PC-9 (cell line): Measurements from ENCODE around the gene COL11A2. TPM values are rescaled to one million over a fixed set of nuclear protein-coding genes. Genes with fewer than 3 reads are reported as not detected.

Source experiments
- BruUV-seq: library from RNA; stranded (reverse); fragments of 400-500 nt; replicated peaks from 2 replicates; lab custom pipeline; 2021; lab: Mats Ljungman, UMichigan
- CTCF ChIA-PET: fragments of 300-600 bp; sonication (Branson Sonifier 250); formaldehyde crosslinking; loops from one replicate; lab custom pipeline; 2022; ENCODE audit warnings: antibody characterized with exemption; lab: Charles Lee
- POLR2A ChIA-PET: fragments of 300-600 bp; sonication (Branson Sonifier 250); formaldehyde crosslinking; loops from one replicate; lab custom pipeline; 2022; ENCODE audit warnings: antibody characterized with exemption; ENCODE audit not compliant: unreplicated experiment; lab: Charles Lee
- DNase-seq, 2 experiments: peaks; one replicate each; pipeline versions ENCODE4 v3.0.0 to v3.0.0-alpha.2; 2015 to 2022; ENCODE audit warnings: mixed read lengths in 1 of 2
- H2AFZ ChIP-seq: fragments of 200-600 bp; sonication (generic); 2 replicates; pipeline ENCODE4 v1.8.1; 2017; ENCODE audit warnings: antibody characterized with exemption
- H3F3A ChIP-seq: fragments of 200-600 bp; sonication (generic); 2 replicates; pipeline ENCODE4 v1.8.1; 2017; ENCODE audit warnings: antibody characterized with exemption, mild to moderate bottlenecking, low read depth; ENCODE audit not compliant: insufficient read depth
- H3K27ac ChIP-seq: fragments of 200-600 bp; sonication (generic); 2 replicates; pipeline ENCODE4 v1.6.1; 2016; ENCODE audit warnings: mixed run types
- H3K27me3 ChIP-seq: fragments of 200-600 bp; sonication (generic); 2 replicates; pipeline ENCODE4 v1.6.1; 2016; ENCODE audit warnings: low read depth, mixed run types; ENCODE audit not compliant: insufficient read depth
- H3K36me3 ChIP-seq: fragments of 200-600 bp; sonication (generic); 2 replicates; pipeline ENCODE4 v1.6.1; 2016; ENCODE audit warnings: low read depth, mixed run types
- H3K4me1 ChIP-seq: fragments of 200-600 bp; sonication (generic); replicated peaks from 2 replicates; pipeline ENCODE4 v1.6.1; 2016; ENCODE audit warnings: mixed run types; ENCODE audit not compliant: insufficient read depth
- H3K4me2 ChIP-seq: fragments of 200-600 bp; sonication (generic); 2 replicates; pipeline ENCODE4 v1.6.1; 2017; ENCODE audit warnings: mixed run types
- H3K4me3 ChIP-seq: fragments of 200-600 bp; sonication (generic); 2 replicates; pipeline ENCODE4 v1.6.1; 2016; ENCODE audit warnings: mixed run types
- H3K79me2 ChIP-seq: fragments of 200-600 bp; sonication (generic); 2 replicates; pipeline ENCODE4 v1.6.1; 2017; ENCODE audit warnings: low read depth, mixed run types
- H3K9me2 ChIP-seq: fragments of 200-600 bp; sonication (generic); 2 replicates; pipeline ENCODE4 v1.8.1; 2017; ENCODE audit warnings: mild to moderate bottlenecking; ENCODE audit not compliant: insufficient read depth
- H3K9me3 ChIP-seq: fragments of 200-600 bp; sonication (generic); 2 replicates; pipeline ENCODE4 v1.8.1; 2016; ENCODE audit warnings: low read depth; ENCODE audit not compliant: insufficient read depth
- H4K20me1 ChIP-seq: fragments of 200-600 bp; sonication (generic); 2 replicates; pipeline ENCODE4 v1.8.1; 2017; ENCODE audit not compliant: insufficient read depth
- EZH2 ChIP-seq: fragments of 200-600 bp; sonication (generic); IDR thresholded peaks from 2 replicates; pipeline ENCODE4 v1.8.0; 2017; ENCODE audit warnings: antibody characterized with exemption, low read depth
- intact Hi-C: fragments of 100-400 bp; cut with micrococcal nuclease; formaldehyde crosslinking; loops from one replicate; pipeline ENCODE4 v1.10.0; 2022; ENCODE audit not compliant: unreplicated experiment
- total RNA-seq: library from RNA; stranded (reverse); gene quantifications from 2 replicates; pipeline ENCODE4 v1.2.3, GENCODE V29; 2021
- TF ChIP-seq, protein P1 (sequence below): fragments of 200-600 bp; sonication (generic); conservative IDR thresholded peaks from 2 replicates; pipeline ENCODE4 v1.6.1; 2017; ENCODE audit warnings: mixed run types, antibody characterized with exemption, mild to moderate bottlenecking, moderate library complexity

The COL11A2 gene
- total RNA-seq, 1 experiment from 2014 or later: 2.2 TPM

DNA sequence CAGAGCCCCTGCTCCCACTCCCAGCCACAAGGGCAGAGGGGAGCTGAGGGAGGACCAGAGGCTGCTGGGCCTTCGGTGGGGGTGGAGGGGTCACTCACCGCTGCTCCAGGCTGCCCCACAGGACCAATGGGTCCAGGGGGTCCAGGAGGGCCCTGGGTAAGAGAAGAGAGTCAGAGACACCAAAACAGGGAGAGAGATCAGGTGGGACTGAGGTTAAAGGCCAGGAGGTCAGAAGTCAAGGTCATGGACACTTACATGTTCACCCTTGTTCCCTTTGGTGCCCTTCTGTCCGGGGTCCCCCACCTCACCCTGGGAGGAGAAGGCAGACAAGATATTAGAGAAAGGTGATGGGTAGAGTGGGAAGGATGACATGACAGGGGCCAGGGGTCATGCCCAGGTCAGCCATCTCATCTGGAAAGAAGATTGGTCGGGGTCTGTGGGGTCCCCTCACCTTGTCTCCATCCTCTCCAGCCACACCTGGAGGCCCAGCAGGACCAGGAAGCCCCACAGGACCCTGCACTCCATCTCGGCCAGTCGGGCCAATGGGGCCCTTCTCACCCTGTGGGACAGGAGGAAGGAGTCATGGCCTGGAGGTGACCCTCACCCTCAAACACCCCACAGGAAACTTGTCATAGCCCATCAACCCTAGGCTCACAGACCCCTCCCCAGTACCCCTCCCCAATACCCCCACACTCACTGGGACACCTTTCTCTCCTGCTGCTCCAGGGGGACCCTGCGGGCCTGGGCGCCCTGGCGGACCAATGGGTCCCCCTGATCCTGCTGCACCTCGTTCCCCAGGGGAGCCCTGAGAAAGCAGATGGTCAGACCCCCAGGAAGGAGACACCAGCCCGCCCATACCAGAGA is 21.0 kb downstream of the COL11A2 start:
- H3K4me2 ChIP-seq: no peak overlapping the region
- ChIA-PET CTCF (no interaction called here), POLR2A (no interaction called here)
- peaks cover 48% of the 10 kb centered on the region for H3K27me3 ChIP-seq
- DNase-seq: no peak
- intact Hi-C loops: no loop called here
- no peak for TF ChIP-seq EZH2
- TF ChIP-seq, protein P1, sequence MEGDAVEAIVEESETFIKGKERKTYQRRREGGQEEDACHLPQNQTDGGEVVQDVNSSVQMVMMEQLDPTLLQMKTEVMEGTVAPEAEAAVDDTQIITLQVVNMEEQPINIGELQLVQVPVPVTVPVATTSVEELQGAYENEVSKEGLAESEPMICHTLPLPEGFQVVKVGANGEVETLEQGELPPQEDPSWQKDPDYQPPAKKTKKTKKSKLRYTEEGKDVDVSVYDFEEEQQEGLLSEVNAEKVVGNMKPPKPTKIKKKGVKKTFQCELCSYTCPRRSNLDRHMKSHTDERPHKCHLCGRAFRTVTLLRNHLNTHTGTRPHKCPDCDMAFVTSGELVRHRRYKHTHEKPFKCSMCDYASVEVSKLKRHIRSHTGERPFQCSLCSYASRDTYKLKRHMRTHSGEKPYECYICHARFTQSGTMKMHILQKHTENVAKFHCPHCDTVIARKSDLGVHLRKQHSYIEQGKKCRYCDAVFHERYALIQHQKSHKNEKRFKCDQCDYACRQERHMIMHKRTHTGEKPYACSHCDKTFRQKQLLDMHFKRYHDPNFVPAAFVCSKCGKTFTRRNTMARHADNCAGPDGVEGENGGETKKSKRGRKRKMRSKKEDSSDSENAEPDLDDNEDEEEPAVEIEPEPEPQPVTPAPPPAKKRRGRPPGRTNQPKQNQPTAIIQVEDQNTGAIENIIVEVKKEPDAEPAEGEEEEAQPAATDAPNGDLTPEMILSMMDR: no peak
- no peaks in the 10 kb centered on the region for H4K20me1 ChIP-seq
- no peaks in the 10 kb centered on the region for H3K9me2 ChIP-seq
- H3K4me3 ChIP-seq: no peak overlapping the region
- no peaks in the 10 kb centered on the region for H3K36me3 ChIP-seq
- no peaks in the 10 kb centered on the region for H3K9me3 ChIP-seq
- no peak overlapping the region for H2AFZ ChIP-seq
- no peaks in the 10 kb centered on the region for H3K4me1 ChIP-seq
- H3F3A ChIP-seq: no peaks in the 10 kb centered on the region
- no peaks in the 10 kb centered on the region for H3K79me2 ChIP-seq
- no TSS peak for BruUV-seq
- H3K27ac ChIP-seq: no peak overlapping the region

DNA sequence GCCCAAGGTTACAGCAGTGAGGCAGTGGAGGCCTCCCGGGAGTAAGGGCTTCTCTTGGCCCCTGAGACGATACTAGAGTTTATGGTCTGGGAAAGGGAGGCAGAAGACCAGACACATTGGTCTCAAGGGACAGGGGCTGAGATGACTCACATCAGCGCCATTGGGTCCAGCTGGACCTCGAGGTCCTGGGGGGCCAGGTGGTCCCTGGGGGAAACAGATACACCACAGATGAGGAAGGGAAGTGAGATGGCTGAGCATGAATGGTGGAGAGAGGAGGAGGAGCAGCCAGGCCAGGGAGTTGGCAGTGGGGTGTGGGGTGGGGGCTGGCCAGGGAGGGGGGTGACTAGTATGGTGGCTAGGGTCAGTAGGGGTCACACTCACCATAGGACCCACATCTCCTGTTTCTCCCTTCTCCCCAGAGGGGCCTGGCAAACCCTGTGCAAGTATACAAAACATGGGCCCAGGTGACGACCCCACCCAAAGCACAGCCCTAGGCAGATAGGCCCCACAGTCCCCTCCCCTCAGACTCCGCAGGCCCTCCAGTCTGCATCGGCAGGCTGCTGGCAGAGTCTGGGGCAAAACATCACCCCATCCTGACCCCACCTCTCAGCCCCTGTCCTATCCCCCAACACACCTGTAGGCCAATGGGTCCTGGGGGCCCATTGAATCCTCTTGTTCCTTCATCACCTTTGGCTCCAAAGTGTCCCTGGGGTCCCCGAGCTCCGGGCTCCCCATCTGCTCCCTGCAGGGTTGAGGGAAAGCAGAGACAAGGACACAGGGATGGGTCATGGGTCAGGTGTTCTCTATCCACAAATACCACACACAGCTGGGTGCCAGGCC is 21.9 kb downstream of the COL11A2 start:
- intact Hi-C loops: no loop called here
- DNase-seq: no peak
- no TSS peak for BruUV-seq

More for the DNA sequence above, 21.9 kb downstream of the COL11A2 start:
- H3K27me3 ChIP-seq: peaks cover 48% of the 10 kb centered on the region
- H3F3A ChIP-seq: no peaks in the 10 kb centered on the region
- CTCF ChIA-PET: no interaction called here
- no peak for TF ChIP-seq EZH2
- TF ChIP-seq, protein P1: no peak
- H3K9me3 ChIP-seq: no peaks in the 10 kb centered on the region
- H2AFZ ChIP-seq: no peak overlapping the region
- no peaks in the 10 kb centered on the region for H3K79me2 ChIP-seq
- POLR2A ChIA-PET: no interaction called here
- no peak overlapping the region for H3K4me2 ChIP-seq
- H3K36me3 ChIP-seq: no peaks in the 10 kb centered on the region
- no peaks in the 10 kb centered on the region for H3K4me1 ChIP-seq
- H3K27ac ChIP-seq: no peak overlapping the region
- no peak overlapping the region for H3K4me3 ChIP-seq
- no peaks in the 10 kb centered on the region for H3K9me2 ChIP-seq
- H4K20me1 ChIP-seq: no peaks in the 10 kb centered on the region
